Neural cell (in vitro differentiated cells): Measurements from ENCODE around the gene PEX5. TPM values are rescaled to one million over a fixed set of nuclear protein-coding genes. Genes with fewer than 3 reads are reported as not detected.

Experiments
- H2AFZ ChIP-seq: fragments of 200-600, 300-800 bp; sonication (generic), shearing (Covaris generic); 2 replicates; pipeline ENCODE4 v1.6.0; 2014; ENCODE audit warnings: low read depth, mild to moderate bottlenecking, antibody characterized with exemption, low read length, moderate library complexity
- H3F3A ChIP-seq: fragments of 200-600 bp; shearing (Covaris generic); 2 replicates; pipeline ENCODE4 v1.6.1; 2016; ENCODE audit warnings: mild to moderate bottlenecking, moderate library complexity, mixed read lengths, antibody characterized with exemption, low read length; ENCODE audit not compliant: insufficient read depth, poor library complexity, severe bottlenecking
- H3K27ac ChIP-seq: fragments of 200-600, 300-800 bp; sonication (generic), shearing (Covaris generic); 2 replicates; pipeline ENCODE4 v1.5.1; 2014; ENCODE audit warnings: mild to moderate bottlenecking, low read length, moderate library complexity
- H3K27me3 ChIP-seq: fragments of 300-800, 200-600 bp; sonication (generic), shearing (Covaris generic); 2 replicates; pipeline ENCODE4 v1.6.0; 2014; ENCODE audit warnings: mild to moderate bottlenecking, low read depth, low read length, moderate library complexity; ENCODE audit not compliant: insufficient read depth
- H3K36me3 ChIP-seq: fragments of 300-800, 200-600 bp; sonication (generic), shearing (Covaris generic); 2 replicates; pipeline ENCODE4 v1.5.1; 2014; ENCODE audit warnings: mild to moderate bottlenecking, antibody characterized with exemption, low read length, moderate library complexity; ENCODE audit not compliant: insufficient read depth
- H3K4me2 ChIP-seq: fragments of 300-800, 200-600 bp; sonication (generic), shearing (Covaris generic); 2 replicates; pipeline ENCODE4 v1.6.0; 2014; ENCODE audit warnings: mild to moderate bottlenecking, low read length
- H3K4me3 ChIP-seq: fragments of 300-800, 200-600 bp; sonication (generic), shearing (Covaris generic); 2 replicates; pipeline ENCODE4 v1.5.1; 2014; ENCODE audit warnings: mild to moderate bottlenecking, low read length, moderate library complexity
- H3K79me2 ChIP-seq: fragments of 200-600 bp; shearing (Covaris generic); replicated peaks from 2 replicates; pipeline ENCODE4 v1.6.0; 2014; ENCODE audit warnings: mild to moderate bottlenecking, low read length, moderate library complexity; ENCODE audit not compliant: insufficient read depth
- H3K9ac ChIP-seq: fragments of 300-800, 200-600 bp; sonication (generic), shearing (Covaris generic); 2 replicates; pipeline ENCODE4 v1.6.1; 2016; ENCODE audit warnings: mild to moderate bottlenecking, low read length, mixed read lengths
- H3K9me2 ChIP-seq: fragments of 200-600 bp; shearing (Covaris generic); 2 replicates; pipeline ENCODE4 v1.6.1; 2016; ENCODE audit warnings: mild to moderate bottlenecking, low read length, mixed read lengths; ENCODE audit not compliant: insufficient read depth
- H3K9me3 ChIP-seq: fragments of 200-600, 300-800 bp; sonication (generic), shearing (Covaris generic); 2 replicates; pipeline ENCODE4 v1.6.1; 2016; ENCODE audit warnings: mild to moderate bottlenecking, mixed run types, low read length, moderate library complexity, mixed read lengths
- H4K20me1 ChIP-seq: fragments of 200-600 bp; shearing (Covaris generic); 2 replicates; pipeline ENCODE4 v1.6.1; 2016; ENCODE audit warnings: mild to moderate bottlenecking, mixed run types; ENCODE audit not compliant: insufficient read depth
- CTCF ChIP-seq: fragments of 450-650 bp; IDR thresholded peaks from 2 replicates; pipeline ENCODE4 v1.5.1; 2014; ENCODE audit warnings: antibody characterized with exemption, mild to moderate bottlenecking, moderate library complexity; ENCODE audit not compliant: poor library complexity, severe bottlenecking
- EP300 ChIP-seq: fragments of 450-650 bp; conservative IDR thresholded peaks from 2 replicates; pipeline ENCODE4 v1.6.1; 2014; ENCODE audit warnings: antibody characterized with exemption, mild to moderate bottlenecking, moderate library complexity; ENCODE audit not compliant: poor library complexity, severe bottlenecking
- EZH2 ChIP-seq: fragments of 200-600, 300-800 bp; shearing (Covaris generic), sonication (generic); IDR thresholded peaks from 2 replicates; pipeline ENCODE4 v1.6.1; 2014; ENCODE audit warnings: antibody characterized with exemption, low read length, borderline replicate concordance, mild to moderate bottlenecking; ENCODE audit not compliant: insufficient read depth, poor library complexity, severe bottlenecking
- MXI1 ChIP-seq: fragments of 450-650 bp; conservative IDR thresholded peaks from 2 replicates; pipeline ENCODE4 v1.6.1; 2014; ENCODE audit warnings: antibody characterized with exemption, mild to moderate bottlenecking; ENCODE audit not compliant: poor library complexity, severe bottlenecking
- POLR2AphosphoS5 ChIP-seq: IDR thresholded peaks from 2 replicates; pipeline ENCODE4 v1.6.1; 2012
- RAD21 ChIP-seq: fragments of 450-650 bp; conservative IDR thresholded peaks from 2 replicates; pipeline ENCODE4 v1.6.1; 2014; ENCODE audit warnings: antibody characterized with exemption, mild to moderate bottlenecking, moderate library complexity
- REST ChIP-seq: IDR thresholded peaks from 2 replicates; pipeline ENCODE4 v1.6.1; 2012; ENCODE audit warnings: borderline replicate concordance
- SMC3 ChIP-seq: fragments of 450-650 bp; conservative IDR thresholded peaks from 2 replicates; pipeline ENCODE4 v1.6.1; 2014; ENCODE audit warnings: antibody characterized with exemption, mild to moderate bottlenecking, moderate library complexity; ENCODE audit not compliant: poor library complexity
- TAF1 ChIP-seq: IDR thresholded peaks from 2 replicates; pipeline ENCODE4 v1.6.1; 2012; ENCODE audit warnings: low read depth
- polyA plus RNA-seq: library from polyadenylated mRNA; depleted of rRNA; stranded (reverse); fragments of >200 nt; gene quantifications from 2 replicates; pipeline ENCODE4 v1.2.3, GENCODE V29; 2014

The PEX5 gene
- polyA plus RNA-seq, 1 donor from 2014 or later, result 63.9 TPM

- Histone ChIP-seq H3K9me3 (no peaks in the 10 kb centered on the region), H3F3A (no peaks in the 10 kb centered on the region), H3K36me3 (peaks cover 29% of the 10 kb centered on the region), H3K9me2 (no peaks in the 10 kb centered on the region), H3K4me3 (no peak overlapping the region), H4K20me1 (no peaks in the 10 kb centered on the region), H3K4me2 (no peak overlapping the region), H3K27me3 (no peaks in the 10 kb centered on the region), H3K79me2 (no peaks in the 10 kb centered on the region), H3K9ac (no peak overlapping the region), H3K27ac (no peak overlapping the region), H2AFZ (no peak overlapping the region)
- TF ChIP-seq RAD21 (no peak), TAF1 (no peak), POLR2AphosphoS5 (no peak), EP300 (no peak), CTCF (no peak), EZH2 (no peak), MXI1 (no peak), REST (no peak), SMC3 (no peak)
Measured at GRCh38 chr12:7146228-7146627, 43.3 kb upstream of the PEX5 start.

- no peak for TF ChIP-seq MXI1
- no peak for TF ChIP-seq POLR2AphosphoS5
- TF ChIP-seq EZH2, result no peak
- TF ChIP-seq SMC3, result no peak
- TF ChIP-seq REST, result no peak
- no peak for TF ChIP-seq RAD21
- no peak for TF ChIP-seq CTCF
- TF ChIP-seq EP300, result no peak
- no peak for TF ChIP-seq TAF1
- Histone ChIP-seq H3K36me3 (peaks cover 23% of the 10 kb centered on the region), H3K4me2 (no peak overlapping the region), H3K9ac (no peak overlapping the region), H3K4me3 (no peak overlapping the region), H3K9me2 (no peaks in the 10 kb centered on the region), H3K27me3 (no peaks in the 10 kb centered on the region), H4K20me1 (no peaks in the 10 kb centered on the region), H3K27ac (no peak overlapping the region), H2AFZ (no peak overlapping the region), H3F3A (no peaks in the 10 kb centered on the region), H3K79me2 (no peaks in the 10 kb centered on the region), H3K9me3 (no peaks in the 10 kb centered on the region)
Measured at GRCh38 chr12:7146906-7147305, 42.6 kb upstream of the PEX5 start.
